ENCODE data around the gene PRKAR2B.
"Not testable (repeated sequence)": the region's sequence is repeated elsewhere in the genome, so short reads cannot be mapped to it uniquely, and the experiment has no call there.

PRKAR2B gene

GRCh38 chr7:107152011-107152410 is 107.5 kb downstream of the PRKAR2B start:
- no peak for TF ChIP-seq CTCF (IDR thresholded peaks at IDR 0.05; ENCODE audit: low read depth, low read length)
- H3K4me3 ChIP-seq (ENCODE audit: low read depth, low read length), result no peak overlapping the region

GRCh38 chr7:107154826-107155225 is 110.3 kb downstream of the PRKAR2B start:
- no peak overlapping the region for H3K4me3 ChIP-seq (ENCODE audit: low read depth, low read length)
- no peak for TF ChIP-seq CTCF (IDR thresholded peaks at IDR 0.05; ENCODE audit: low read depth, low read length)

- not testable (repeated sequence) for H3K4me3 ChIP-seq (ENCODE audit: low read depth, low read length)
Measured at GRCh38 chr7:107155726-107156125, 111.2 kb downstream of the PRKAR2B start.

- H3K4me3 ChIP-seq (ENCODE audit: low read depth, low read length), result no peak overlapping the region
- no peak for TF ChIP-seq CTCF (IDR thresholded peaks at IDR 0.05; ENCODE audit: low read depth, low read length)
Measured at GRCh38 chr7:107157091-107157490, 112.6 kb downstream of the PRKAR2B start.

GRCh38 chr7:107158028-107158427 is 113.5 kb downstream of the PRKAR2B start:
- H3K4me3 ChIP-seq (ENCODE audit: low read depth, low read length), result no peak overlapping the region
- TF ChIP-seq CTCF (IDR thresholded peaks at IDR 0.05; ENCODE audit: low read depth, low read length), result no peak

- no peak overlapping the region for H3K4me3 ChIP-seq (ENCODE audit: low read depth, low read length)
- no peak for TF ChIP-seq CTCF (IDR thresholded peaks at IDR 0.05; ENCODE audit: low read depth, low read length)
Measured at GRCh38 chr7:107160389-107160788, 115.9 kb downstream of the PRKAR2B start.

GRCh38 chr7:107161415-107161814 is 116.9 kb downstream of the PRKAR2B start:
- H3K4me3 ChIP-seq (ENCODE audit: low read depth, low read length), result no peak overlapping the region
- no peak for TF ChIP-seq CTCF (IDR thresholded peaks at IDR 0.05; ENCODE audit: low read depth, low read length)

- no peak for TF ChIP-seq CTCF (IDR thresholded peaks at IDR 0.05; ENCODE audit: low read depth, low read length)
- H3K4me3 ChIP-seq (ENCODE audit: low read depth, low read length), result no peak overlapping the region
Measured at GRCh38 chr7:107162475-107162874, 118.0 kb downstream of the PRKAR2B start.
